A673 (cell line): Measurements from ENCODE around the gene DGKZ. TPM values are rescaled to one million over a fixed set of nuclear protein-coding genes. Genes with fewer than 3 reads are reported as not detected.

Experiments
- BruUV-seq: library from RNA; stranded (reverse); fragments of 400-500 nt; replicated peaks from 2 replicates; lab custom pipeline; 2021; lab: Mats Ljungman, UMichigan
- CTCF ChIA-PET: fragments of 300-600 bp; sonication (Branson Sonifier 250); formaldehyde crosslinking; loops from one replicate; lab custom pipeline; 2022; ENCODE audit warnings: antibody characterized with exemption; lab: Charles Lee
- POLR2A ChIA-PET: fragments of 300-600 bp; sonication (Branson Sonifier 250); formaldehyde crosslinking; loops from one replicate; lab custom pipeline; 2022; ENCODE audit warnings: antibody characterized with exemption; ENCODE audit not compliant: low non-redundant PET; lab: Charles Lee
- DNase-seq: peaks from one replicate; pipeline ENCODE4 v3.0.0-alpha.2; 2015; ENCODE audit warnings: low spot score
- H3K27ac ChIP-seq: fragments of 200-600 bp; sonication (generic); 2 replicates; pipeline ENCODE4 v1.5.1; 2016; ENCODE audit warnings: mixed run types, low read depth, mild to moderate bottlenecking, mixed read lengths, antibody characterized with exemption, low read length; ENCODE audit not compliant: poor library complexity, severe bottlenecking
- H3K27me3 ChIP-seq: fragments of 200-600 bp; sonication (generic); replicated peaks from 2 replicates; pipeline ENCODE4 v1.6.1; 2017; ENCODE audit warnings: mixed run types, low read depth, mild to moderate bottlenecking, mixed read lengths, antibody characterized with exemption, low read length; ENCODE audit not compliant: insufficient read depth, poor library complexity
- H3K36me3 ChIP-seq: fragments of 200-600 bp; sonication (generic); 2 replicates; pipeline ENCODE4 v1.6.1; 2016; ENCODE audit warnings: mixed run types, mild to moderate bottlenecking, mixed read lengths, antibody characterized with exemption, low read length; ENCODE audit not compliant: insufficient read depth, poor library complexity, severe bottlenecking
- H3K4me1 ChIP-seq: fragments of 200-600 bp; sonication (generic); 2 replicates; pipeline ENCODE4 v1.6.1; 2017; ENCODE audit warnings: mixed run types, mild to moderate bottlenecking, mixed read lengths, antibody characterized with exemption, low read length; ENCODE audit not compliant: insufficient read depth, poor library complexity, severe bottlenecking
- H3K4me3 ChIP-seq: fragments of 200-600 bp; sonication (generic); 2 replicates; pipeline ENCODE4 v1.5.1; 2016; ENCODE audit warnings: low read depth, mixed run types, mild to moderate bottlenecking, mixed read lengths, low read length; ENCODE audit not compliant: poor library complexity, severe bottlenecking
- H3K9me3 ChIP-seq: fragments of 200-600 bp; sonication (generic); 2 replicates; pipeline ENCODE4 v1.6.1; 2016; ENCODE audit warnings: mixed run types, low read depth, mild to moderate bottlenecking, mixed read lengths, antibody characterized with exemption, low read length; ENCODE audit not compliant: poor library complexity, severe bottlenecking
- EZH2 ChIP-seq: fragments of 200-600 bp; sonication (generic); IDR thresholded peaks from 2 replicates; pipeline ENCODE4 v1.6.1; 2017; ENCODE audit warnings: borderline replicate concordance, low read depth, mild to moderate bottlenecking, mixed read lengths, antibody characterized with exemption, low read length; ENCODE audit not compliant: poor library complexity, severe bottlenecking
- intact Hi-C: fragments of 100-400 bp; cut with micrococcal nuclease; formaldehyde crosslinking; loops from one replicate; pipeline ENCODE4 v1.10.0; 2022; ENCODE audit not compliant: unreplicated experiment
- total RNA-seq: library from RNA; stranded (reverse); gene quantifications from 2 replicates; pipeline ENCODE4 v1.2.3, GENCODE V29; 2021
- TF ChIP-seq, protein P1 (sequence below): fragments of 300-800, 200-600 bp; sonication (generic); conservative IDR thresholded peaks from 2 replicates; pipeline ENCODE4 v1.5.1; 2017; ENCODE audit warnings: low read depth, mild to moderate bottlenecking, antibody characterized with exemption, low read length, moderate library complexity, mixed read lengths

DGKZ gene
- total RNA-seq, 1 experiment from 2014 or later = 145 TPM

DNA sequence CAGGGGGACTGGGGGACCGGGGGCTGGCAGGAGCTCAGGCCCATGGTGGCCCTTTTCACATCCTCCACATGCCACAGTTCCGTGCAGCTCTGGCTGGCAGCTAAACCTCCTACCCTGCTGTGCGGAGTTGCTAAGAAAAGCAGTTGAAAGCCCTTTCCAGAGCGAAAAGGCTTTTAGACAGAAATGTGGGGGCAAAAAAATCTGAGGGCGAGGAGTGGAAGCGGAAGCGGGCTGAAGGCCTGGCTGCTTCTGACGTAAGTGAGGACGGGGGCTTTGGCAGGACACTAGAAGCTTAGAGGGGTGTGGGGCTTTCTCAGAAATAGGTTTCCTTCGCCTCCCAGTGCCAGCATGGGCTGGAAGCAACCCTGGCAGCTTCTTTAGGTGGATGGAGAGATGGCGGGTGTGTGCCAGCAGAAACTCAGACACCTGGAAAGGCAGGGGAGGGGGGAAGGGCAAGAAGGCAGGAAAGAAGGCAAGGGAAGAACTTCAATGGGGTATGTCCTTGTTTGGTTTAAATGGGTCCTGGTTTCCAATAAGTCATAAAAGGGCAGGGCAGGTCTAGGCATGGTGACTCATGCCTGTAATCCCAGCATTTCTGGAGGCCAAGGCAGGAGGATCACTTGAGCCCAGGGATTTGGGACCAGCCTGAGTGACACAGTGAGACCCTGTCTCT is 11.2 kb upstream of the DGKZ start:
- TF ChIP-seq, protein P1, sequence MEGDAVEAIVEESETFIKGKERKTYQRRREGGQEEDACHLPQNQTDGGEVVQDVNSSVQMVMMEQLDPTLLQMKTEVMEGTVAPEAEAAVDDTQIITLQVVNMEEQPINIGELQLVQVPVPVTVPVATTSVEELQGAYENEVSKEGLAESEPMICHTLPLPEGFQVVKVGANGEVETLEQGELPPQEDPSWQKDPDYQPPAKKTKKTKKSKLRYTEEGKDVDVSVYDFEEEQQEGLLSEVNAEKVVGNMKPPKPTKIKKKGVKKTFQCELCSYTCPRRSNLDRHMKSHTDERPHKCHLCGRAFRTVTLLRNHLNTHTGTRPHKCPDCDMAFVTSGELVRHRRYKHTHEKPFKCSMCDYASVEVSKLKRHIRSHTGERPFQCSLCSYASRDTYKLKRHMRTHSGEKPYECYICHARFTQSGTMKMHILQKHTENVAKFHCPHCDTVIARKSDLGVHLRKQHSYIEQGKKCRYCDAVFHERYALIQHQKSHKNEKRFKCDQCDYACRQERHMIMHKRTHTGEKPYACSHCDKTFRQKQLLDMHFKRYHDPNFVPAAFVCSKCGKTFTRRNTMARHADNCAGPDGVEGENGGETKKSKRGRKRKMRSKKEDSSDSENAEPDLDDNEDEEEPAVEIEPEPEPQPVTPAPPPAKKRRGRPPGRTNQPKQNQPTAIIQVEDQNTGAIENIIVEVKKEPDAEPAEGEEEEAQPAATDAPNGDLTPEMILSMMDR = no peak
- no peak for TF ChIP-seq EZH2
- Histone ChIP-seq H3K9me3 (no peaks in the 10 kb centered on the region), H3K4me3 (no peak overlapping the region), H3K36me3 (no peaks in the 10 kb centered on the region), H3K4me1 (peaks cover 45% of the 10 kb centered on the region), H3K27ac (peak overlapping the region; percentile 1), H3K27me3 (peaks cover 14% of the 10 kb centered on the region)
- BruUV-seq = no TSS peak
- intact Hi-C loops = no loop called here
- POLR2A ChIA-PET = interaction anchor here (0.6 kb wide), 1 partner anchor 41 kb away, joined by 3 read pairs; no protein-coding TSS in a partner anchor
- DNase-seq = peak; percentile 56
- CTCF ChIA-PET = interaction anchor here (1.0 kb wide), 1 partner anchor 11 kb away, joined by 3 read pairs; the partner anchor contains the start of gene DGKZ

DNA sequence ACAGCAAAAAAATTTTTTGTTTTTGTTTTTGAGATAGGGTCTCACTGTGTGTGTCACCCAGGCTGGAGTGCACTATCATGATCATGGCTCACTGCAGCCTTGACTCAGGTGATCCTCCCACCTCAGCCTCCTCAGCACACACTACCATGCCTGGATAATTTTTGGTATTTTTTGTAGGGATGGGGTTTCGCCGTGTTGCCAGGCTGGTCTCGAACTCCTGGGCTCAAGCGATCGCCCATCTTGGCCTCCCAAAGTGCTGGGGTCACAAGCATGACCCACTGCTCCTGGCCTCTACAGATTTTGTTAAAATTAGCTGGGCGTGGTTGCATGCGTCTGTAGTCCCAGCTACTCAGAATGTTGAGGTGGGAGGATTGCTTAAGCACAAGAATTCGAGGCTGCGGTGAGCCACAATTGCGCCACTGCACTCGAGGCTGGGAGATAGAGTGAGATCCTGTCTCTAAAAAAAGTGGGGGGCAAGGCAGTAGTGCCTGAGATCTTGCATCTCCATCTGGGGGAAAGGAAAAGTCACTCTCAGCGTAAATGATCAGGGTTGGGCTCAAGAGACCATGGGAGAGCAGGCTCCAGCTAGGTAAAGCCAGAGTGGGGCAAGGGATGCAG is 10.6 kb upstream of the DGKZ start:
- TF ChIP-seq, protein P1 = no peak
- no peak for TF ChIP-seq EZH2
- Histone ChIP-seq H3K36me3 (no peaks in the 10 kb centered on the region), H3K27ac (no peak overlapping the region), H3K9me3 (no peaks in the 10 kb centered on the region), H3K4me3 (no peak overlapping the region), H3K27me3 (peaks cover 14% of the 10 kb centered on the region), H3K4me1 (peaks cover 42% of the 10 kb centered on the region)
- no TSS peak for BruUV-seq
- DNase-seq = no peak
- CTCF ChIA-PET = interaction anchor here (1.0 kb wide), 1 partner anchor 11 kb away, joined by 3 read pairs; the partner anchor contains the start of gene DGKZ
- intact Hi-C loops = no loop called here
- POLR2A ChIA-PET = no interaction called here

- H3K36me3 ChIP-seq = no peaks in the 10 kb centered on the region
Observed at GRCh38 chr11:46337626-46338345, 9.5 kb upstream of the DGKZ start.

More at GRCh38 chr11:46337626-46338345, 9.5 kb upstream of the DGKZ start:
- Histone ChIP-seq H3K4me1 (peaks cover 45% of the 10 kb centered on the region), H3K27ac (no peak overlapping the region), H3K4me3 (no peak overlapping the region), H3K27me3 (peaks cover 10% of the 10 kb centered on the region), H3K9me3 (no peaks in the 10 kb centered on the region)
- ChIA-PET CTCF (interaction anchor here (0.9 to 1.0 kb wide), 2 partner anchors 10 to 14 kb away, joined by 3 to 4 read pairs; partner anchors contain the start of gene DGKZ), POLR2A (no interaction called here)
- no TSS peak for BruUV-seq
- TF ChIP-seq EZH2 = no peak
- TF ChIP-seq, protein P1 = no peak
- DNase-seq = no peak
- intact Hi-C loops = no loop called here
